HepG2 (cell line): Measurements from ENCODE around the gene ALPK3. TPM values are rescaled to one million over a fixed set of nuclear protein-coding genes. Genes with fewer than 3 reads are reported as not detected.

Experiments used
- AGO1 ChIP-seq: fragments of 200-400 bp; formaldehyde crosslinking; IDR thresholded peaks from 2 replicates; pipeline ENCODE4 v1.6.1; 2017; ENCODE audit warnings: mild to moderate bottlenecking, low read depth, low read length, moderate library complexity; ENCODE audit not compliant: poor library complexity, severe bottlenecking
- ARID4A ChIP-seq: sonication (generic); formaldehyde crosslinking; IDR thresholded peaks from 2 replicates; pipeline ENCODE4 v1.5.0; 2020; ENCODE audit warnings: mild to moderate bottlenecking, missing genetic modification reagents, borderline replicate concordance
- EEA1 ChIP-seq: sonication (generic); formaldehyde crosslinking; IDR thresholded peaks from 2 replicates; pipeline ENCODE4 v1.5.1; 2020; ENCODE audit warnings: mild to moderate bottlenecking, missing genetic modification reagents, borderline replicate concordance
- EZH2 ChIP-seq: conservative IDR thresholded peaks from 2 replicates; pipeline ENCODE4 v1.6.1; 2012; ENCODE audit warnings: mild to moderate bottlenecking, low read depth, low read length, moderate library complexity
- MED1 ChIP-seq: sonication (generic); formaldehyde crosslinking; IDR thresholded peaks from 2 replicates; pipeline ENCODE4 v1.4.0; 2020; ENCODE audit warnings: missing genetic modification reagents
- MZF1 ChIP-seq: sonication (generic); formaldehyde crosslinking; IDR thresholded peaks from 2 replicates; pipeline ENCODE4 v1.8.1; 2023; ENCODE audit warnings: mild to moderate bottlenecking, missing genetic modification reagents, borderline replicate concordance
- RARA ChIP-seq: IDR thresholded peaks from 2 replicates; pipeline ENCODE4 v1.6.1; 2016; ENCODE audit warnings: missing genetic modification reagents, missing compliant biosample characterization
- SIX4 ChIP-seq: sonication (generic); formaldehyde crosslinking; IDR thresholded peaks from 2 replicates; pipeline ENCODE4 v1.4.0; 2020; ENCODE audit warnings: missing genetic modification reagents
- SMAD3 ChIP-seq: sonication (generic); formaldehyde crosslinking; IDR thresholded peaks from 2 replicates; pipeline ENCODE4 v1.4.0; 2020; ENCODE audit warnings: missing genetic modification reagents
- ZNF333 ChIP-seq: sonication (generic); formaldehyde crosslinking; IDR thresholded peaks from 2 replicates; pipeline ENCODE4 v1.4.0; 2020; ENCODE audit warnings: mild to moderate bottlenecking, missing genetic modification reagents, borderline replicate concordance
- ZNF432 ChIP-seq: sonication (generic); formaldehyde crosslinking; IDR thresholded peaks from 2 replicates; pipeline ENCODE4 v1.5.0; 2020; ENCODE audit warnings: missing genetic modification reagents, mild to moderate bottlenecking, borderline replicate concordance
- ZNF501 ChIP-seq: sonication (generic); formaldehyde crosslinking; IDR thresholded peaks from 2 replicates; pipeline ENCODE4 v1.5.1; 2020; ENCODE audit warnings: mild to moderate bottlenecking, moderate library complexity, missing genetic modification reagents
- ZNF577 ChIP-seq: sonication (generic); formaldehyde crosslinking; IDR thresholded peaks from 2 replicates; pipeline ENCODE4 v1.4.0; 2020; ENCODE audit warnings: mild to moderate bottlenecking, low read depth, missing genetic modification reagents, borderline replicate concordance
- ZNF780A ChIP-seq: sonication (generic); formaldehyde crosslinking; IDR thresholded peaks from 2 replicates; pipeline ENCODE4 v1.8.0; 2022; ENCODE audit warnings: mild to moderate bottlenecking, missing genetic modification reagents, moderate library complexity
- ZNF790 ChIP-seq: sonication (generic); formaldehyde crosslinking; IDR thresholded peaks from 2 replicates; pipeline ENCODE4 v1.8.0; 2022; ENCODE audit warnings: missing genetic modification reagents, mild to moderate bottlenecking, borderline replicate concordance
- polyA plus RNA-seq, 8 experiments: library from polyadenylated mRNA; depleted of rRNA in 3 of 8; stranded (reverse) in 7 of 8; unstranded in 1 of 8; fragments of >200 nt; fragmentation: Illumina TruSeq in 4 of 8; extraction: Trizol in 4 of 8; gene quantifications; 2 replicates each; pipeline versions ENCODE4 v1.2.1 to v1.2.3, GENCODE V29; 2011 to 2016; ENCODE audit warnings: low read depth in 4 of 8, missing spikeins in 1 of 8, mixed read lengths in 1 of 8; ENCODE audit not compliant: insufficient read depth in 1 of 8
- total RNA-seq, 5 experiments: library from RNA; depleted of rRNA; stranded (reverse); fragments of >200 nt; fragmentation: Illumina TruSeq; extraction: Trizol; gene quantifications; 2 replicates each; pipeline ENCODE4 v1.2.3, GENCODE V29; 2016; ENCODE audit warnings: low read depth in 1 of 5
- TF ChIP-seq, protein P1 (sequence below): sonication (generic); formaldehyde crosslinking; IDR thresholded peaks from 2 replicates; pipeline ENCODE4 v1.4.0; 2020; ENCODE audit warnings: missing genetic modification reagents
- TF ChIP-seq, protein P2 (sequence below): sonication (generic); formaldehyde crosslinking; IDR thresholded peaks from 2 replicates; pipeline ENCODE4 v1.4.0; 2020; ENCODE audit warnings: missing genetic modification reagents
- TF ChIP-seq, protein P3 (sequence below): sonication (generic); formaldehyde crosslinking; IDR thresholded peaks from 2 replicates; pipeline ENCODE4 v1.8.1; 2022; ENCODE audit warnings: low read depth, mild to moderate bottlenecking, missing genetic modification reagents

ALPK3 gene
- total and polyA plus RNA-seq, 2 of the 13 experiments (the other 11 are each of a cell fraction or from before 2014, with no cell fraction given) = 0.04 to 0.42 TPM

- TF ChIP-seq, protein P1, sequence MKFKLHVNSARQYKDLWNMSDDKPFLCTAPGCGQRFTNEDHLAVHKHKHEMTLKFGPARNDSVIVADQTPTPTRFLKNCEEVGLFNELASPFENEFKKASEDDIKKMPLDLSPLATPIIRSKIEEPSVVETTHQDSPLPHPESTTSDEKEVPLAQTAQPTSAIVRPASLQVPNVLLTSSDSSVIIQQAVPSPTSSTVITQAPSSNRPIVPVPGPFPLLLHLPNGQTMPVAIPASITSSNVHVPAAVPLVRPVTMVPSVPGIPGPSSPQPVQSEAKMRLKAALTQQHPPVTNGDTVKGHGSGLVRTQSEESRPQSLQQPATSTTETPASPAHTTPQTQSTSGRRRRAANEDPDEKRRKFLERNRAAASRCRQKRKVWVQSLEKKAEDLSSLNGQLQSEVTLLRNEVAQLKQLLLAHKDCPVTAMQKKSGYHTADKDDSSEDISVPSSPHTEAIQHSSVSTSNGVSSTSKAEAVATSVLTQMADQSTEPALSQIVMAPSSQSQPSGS (CRISPR knock-in tag) = no peak
- no peak; the same call in 1 of the 2 replicates for TF ChIP-seq ZNF501 (CRISPR knock-in tag)
- no peak for TF ChIP-seq MED1 (CRISPR knock-in tag)
- TF ChIP-seq ARID4A (CRISPR knock-in tag) = no peak
- no peak for TF ChIP-seq ZNF577 (CRISPR knock-in tag)
- TF ChIP-seq ZNF780A (CRISPR knock-in tag) = no peak
- no peak for TF ChIP-seq EZH2
- peak; percentile 97 for TF ChIP-seq MZF1
- TF ChIP-seq ZNF432 (CRISPR knock-in tag) = no peak
- no peak for TF ChIP-seq AGO1
- TF ChIP-seq SMAD3 (CRISPR knock-in tag) = no peak
- TF ChIP-seq, protein P2, sequence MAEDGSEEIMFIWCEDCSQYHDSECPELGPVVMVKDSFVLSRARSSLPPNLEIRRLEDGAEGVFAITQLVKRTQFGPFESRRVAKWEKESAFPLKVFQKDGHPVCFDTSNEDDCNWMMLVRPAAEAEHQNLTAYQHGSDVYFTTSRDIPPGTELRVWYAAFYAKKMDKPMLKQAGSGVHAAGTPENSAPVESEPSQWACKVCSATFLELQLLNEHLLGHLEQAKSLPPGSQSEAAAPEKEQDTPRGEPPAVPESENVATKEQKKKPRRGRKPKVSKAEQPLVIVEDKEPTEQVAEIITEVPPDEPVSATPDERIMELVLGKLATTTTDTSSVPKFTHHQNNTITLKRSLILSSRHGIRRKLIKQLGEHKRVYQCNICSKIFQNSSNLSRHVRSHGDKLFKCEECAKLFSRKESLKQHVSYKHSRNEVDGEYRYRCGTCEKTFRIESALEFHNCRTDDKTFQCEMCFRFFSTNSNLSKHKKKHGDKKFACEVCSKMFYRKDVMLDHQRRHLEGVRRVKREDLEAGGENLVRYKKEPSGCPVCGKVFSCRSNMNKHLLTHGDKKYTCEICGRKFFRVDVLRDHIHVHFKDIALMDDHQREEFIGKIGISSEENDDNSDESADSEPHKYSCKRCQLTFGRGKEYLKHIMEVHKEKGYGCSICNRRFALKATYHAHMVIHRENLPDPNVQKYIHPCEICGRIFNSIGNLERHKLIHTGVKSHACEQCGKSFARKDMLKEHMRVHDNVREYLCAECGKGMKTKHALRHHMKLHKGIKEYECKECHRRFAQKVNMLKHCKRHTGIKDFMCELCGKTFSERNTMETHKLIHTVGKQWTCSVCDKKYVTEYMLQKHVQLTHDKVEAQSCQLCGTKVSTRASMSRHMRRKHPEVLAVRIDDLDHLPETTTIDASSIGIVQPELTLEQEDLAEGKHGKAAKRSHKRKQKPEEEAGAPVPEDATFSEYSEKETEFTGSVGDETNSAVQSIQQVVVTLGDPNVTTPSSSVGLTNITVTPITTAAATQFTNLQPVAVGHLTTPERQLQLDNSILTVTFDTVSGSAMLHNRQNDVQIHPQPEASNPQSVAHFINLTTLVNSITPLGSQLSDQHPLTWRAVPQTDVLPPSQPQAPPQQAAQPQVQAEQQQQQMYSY (CRISPR knock-in tag) = no peak
- TF ChIP-seq, protein P3, sequence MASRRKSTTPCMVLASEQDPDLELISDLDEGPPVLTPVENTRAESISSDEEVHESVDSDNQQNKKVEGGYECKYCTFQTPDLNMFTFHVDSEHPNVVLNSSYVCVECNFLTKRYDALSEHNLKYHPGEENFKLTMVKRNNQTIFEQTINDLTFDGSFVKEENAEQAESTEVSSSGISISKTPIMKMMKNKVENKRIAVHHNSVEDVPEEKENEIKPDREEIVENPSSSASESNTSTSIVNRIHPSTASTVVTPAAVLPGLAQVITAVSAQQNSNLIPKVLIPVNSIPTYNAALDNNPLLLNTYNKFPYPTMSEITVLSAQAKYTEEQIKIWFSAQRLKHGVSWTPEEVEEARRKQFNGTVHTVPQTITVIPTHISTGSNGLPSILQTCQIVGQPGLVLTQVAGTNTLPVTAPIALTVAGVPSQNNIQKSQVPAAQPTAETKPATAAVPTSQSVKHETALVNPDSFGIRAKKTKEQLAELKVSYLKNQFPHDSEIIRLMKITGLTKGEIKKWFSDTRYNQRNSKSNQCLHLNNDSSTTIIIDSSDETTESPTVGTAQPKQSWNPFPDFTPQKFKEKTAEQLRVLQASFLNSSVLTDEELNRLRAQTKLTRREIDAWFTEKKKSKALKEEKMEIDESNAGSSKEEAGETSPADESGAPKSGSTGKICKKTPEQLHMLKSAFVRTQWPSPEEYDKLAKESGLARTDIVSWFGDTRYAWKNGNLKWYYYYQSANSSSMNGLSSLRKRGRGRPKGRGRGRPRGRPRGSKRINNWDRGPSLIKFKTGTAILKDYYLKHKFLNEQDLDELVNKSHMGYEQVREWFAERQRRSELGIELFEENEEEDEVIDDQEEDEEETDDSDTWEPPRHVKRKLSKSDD (CRISPR knock-in tag) = no peak
- no peak for TF ChIP-seq SIX4
- no peak for TF ChIP-seq RARA (CRISPR knock-in tag)
- TF ChIP-seq ZNF790 (CRISPR knock-in tag) = no peak
- no peak for TF ChIP-seq EEA1 (CRISPR knock-in tag)
- no peak for TF ChIP-seq ZNF333 (CRISPR knock-in tag)
Observed at GRCh38 chr15:84908564-84908963, 91.4 kb downstream of the ALPK3 start (continued).
